ENCODE data around the gene TEX19.
"Not testable (repeated sequence)": the region's sequence is repeated elsewhere in the genome, so short reads cannot be mapped to it uniquely, and the experiment has no call there.

TEX19 gene

GRCh38 chr17:82392941-82393340 is 33.9 kb downstream of the TEX19 start:
- no peak for DNase-seq

GRCh38 chr17:82394278-82394677 is 35.2 kb downstream of the TEX19 start:
- no peak for DNase-seq

GRCh38 chr17:82396601-82397435 is 37.8 kb downstream of the TEX19 start:
- DNase-seq = no peak

- no peak for DNase-seq
Measured at GRCh38 chr17:82397449-82398335, 38.6 kb downstream of the TEX19 start.

GRCh38 chr17:82399041-82399441 is 40.0 kb downstream of the TEX19 start:
- no peak for DNase-seq

GRCh38 chr17:82399601-82400101 is 40.6 kb downstream of the TEX19 start:
- no peak for DNase-seq

- DNase-seq = no peak
Measured at GRCh38 chr17:82400206-82400605, 41.2 kb downstream of the TEX19 start.

GRCh38 chr17:82400830-82401229 is 41.8 kb downstream of the TEX19 start:
- DNase-seq = peak; percentile 20

GRCh38 chr17:82402865-82403264 is 43.8 kb downstream of the TEX19 start:
- DNase-seq = no peak

- no peak for DNase-seq
Measured at GRCh38 chr17:82403662-82404660, 44.9 kb downstream of the TEX19 start.

- DNase-seq = no peak
Measured at GRCh38 chr17:82405051-82405450, 46.0 kb downstream of the TEX19 start.

GRCh38 chr17:82406131-82406671 is 47.2 kb downstream of the TEX19 start:
- DNase-seq = no peak

- no peak for DNase-seq
Measured at GRCh38 chr17:82407255-82407654, 48.2 kb downstream of the TEX19 start.

GRCh38 chr17:82408288-82408937 is 49.4 kb downstream of the TEX19 start:
- DNase-seq = no peak

GRCh38 chr17:82408938-82409318 is 49.9 kb downstream of the TEX19 start:
- DNase-seq = no peak

GRCh38 chr17:82410014-82410716 is 51.1 kb downstream of the TEX19 start:
- DNase-seq = no peak

GRCh38 chr17:82411396-82412053 is 52.5 kb downstream of the TEX19 start:
- DNase-seq = no peak

- not testable (repeated sequence) for DNase-seq
Measured at GRCh38 chr17:82412081-82412480, 53.0 kb downstream of the TEX19 start.

GRCh38 chr17:82412535-82413520 is 53.8 kb downstream of the TEX19 start:
- DNase-seq = no peak
